B cell (primary cell): Measurements from ENCODE around the gene CHRM2. TPM values are rescaled to one million over a fixed set of nuclear protein-coding genes. Genes with fewer than 3 reads are reported as not detected.

Experiments
- ATAC-seq: fragments of 200-7000 bp; cut with Tn5 transposase; one replicate; pipeline ENCODE4 v1.10.0; 2021; ENCODE audit warnings: low read depth, mild to moderate bottlenecking, moderate number of reproducible peaks, moderate library complexity
- CTCF ChIA-PET: fragments of 350-600 bp; sonication (Branson Sonifier 250); formaldehyde crosslinking; loops from one replicate; lab custom pipeline; 2021; ENCODE audit warnings: antibody characterized with exemption, inconsistent platforms; lab: Charles Lee
- POLR2A ChIA-PET: fragments of 350-600 bp; sonication (Branson Sonifier 250); formaldehyde crosslinking; loops from one replicate; lab custom pipeline; 2021; ENCODE audit warnings: antibody characterized with exemption; lab: Charles Lee
- DNase-seq: peaks from one replicate; pipeline ENCODE4 v3.0.0; 2013
- H2AFZ ChIP-seq: 2 replicates; pipeline ENCODE4 v1.6.1; 2012; ENCODE audit warnings: mild to moderate bottlenecking, low read depth, low read length; ENCODE audit not compliant: insufficient read depth, poor library complexity, severe bottlenecking
- H3K27ac ChIP-seq, 2 donors: 1 replicate in 1 of 2; 2 replicates in 1 of 2; pipeline ENCODE4 v1.5.1; 2012 to 2013; ENCODE audit warnings: low read length in 2 of 2, mild to moderate bottlenecking in 2 of 2, moderate library complexity in 1 of 2
- H3K27me3 ChIP-seq, 4 experiments: fragments of 200-600 bp in 1 of 4; sonication (generic) in 1 of 4; replicated peaks in 1 of 4; 1 replicate in 2 of 4; 2 replicates in 2 of 4; pipeline versions ENCODE4 v1.6.1 to v1.7.0; 2013 to 2016; ENCODE audit warnings: low read length in 3 of 4, mild to moderate bottlenecking in 2 of 4, mixed read lengths in 1 of 4, moderate library complexity in 1 of 4; ENCODE audit not compliant: insufficient read depth in 4 of 4, control insufficient read depth in 3 of 4; ENCODE audit errors: control extremely low read depth in 1 of 4
- H3K36me3 ChIP-seq, 2 experiments: replicated peaks in 1 of 2; 1 replicate in 1 of 2; 2 replicates in 1 of 2; pipeline versions ENCODE4 v1.6.1 to v1.7.1; 2013; ENCODE audit warnings: low read length in 1 of 2; ENCODE audit not compliant: insufficient read depth in 2 of 2, control insufficient read depth in 1 of 2; ENCODE audit errors: control extremely low read depth in 1 of 2, extremely low read depth in 1 of 2
- H3K4me1 ChIP-seq, 2 donors: fragments of 200-600 bp in 1 of 2; sonication (generic) in 1 of 2; 1 replicate in 1 of 2; 2 replicates in 1 of 2; pipeline versions ENCODE4 v1.5.1 to v1.6.1; 2013 to 2017; ENCODE audit warnings: low read length in 2 of 2; ENCODE audit not compliant: control insufficient read depth in 2 of 2, insufficient read depth in 2 of 2
- H3K4me2 ChIP-seq: replicated peaks from 2 replicates; pipeline ENCODE3; 2012; ENCODE audit warnings: mild to moderate bottlenecking, low read depth, low read length; ENCODE audit not compliant: poor library complexity, severe bottlenecking
- H3K4me3 ChIP-seq, 5 experiments: fragments of 200-600 bp in 1 of 5; sonication (generic) in 1 of 5; 1 replicate in 3 of 5; 2 replicates in 2 of 5; pipeline versions ENCODE4 v1.5.1 to v1.7.0; 2011 to 2016; ENCODE audit warnings: low read length in 4 of 5, mild to moderate bottlenecking in 4 of 5, low read depth in 2 of 5, control low read depth in 1 of 5, moderate library complexity in 1 of 5; ENCODE audit not compliant: insufficient read depth in 1 of 5; ENCODE audit errors: control extremely low read depth in 1 of 5, extremely low read depth in 1 of 5
- H3K79me2 ChIP-seq: fragments of 200-600 bp; sonication (generic); one replicate; pipeline ENCODE4 v1.6.0; 2016; ENCODE audit warnings: low read length; ENCODE audit not compliant: control insufficient read depth, insufficient read depth
- H3K9ac ChIP-seq: fragments of 200-600 bp; sonication (generic); 2 replicates; pipeline ENCODE4 v1.6.1; 2017; ENCODE audit warnings: mild to moderate bottlenecking, low read length, moderate library complexity
- H3K9me3 ChIP-seq, 3 donors: one replicate each; pipeline versions ENCODE4 v1.6.1 to v1.7.1; 2013; ENCODE audit warnings: low read length in 2 of 3; ENCODE audit not compliant: control insufficient read depth in 2 of 3, insufficient read depth in 1 of 3; ENCODE audit errors: control extremely low read depth in 1 of 3
- H4K20me1 ChIP-seq: 2 replicates; pipeline ENCODE4 v1.6.0; 2012; ENCODE audit warnings: mild to moderate bottlenecking, low read length; ENCODE audit not compliant: insufficient read depth, control insufficient read depth, poor library complexity, severe bottlenecking
- H3K27ac Mint-ChIP-seq: one replicate; pipeline ENCODE4 v1.8.0; 2021; ENCODE audit warnings: mixed read lengths
- H3K27me3 Mint-ChIP-seq: one replicate; pipeline ENCODE4 v1.8.0; 2021; ENCODE audit warnings: mixed read lengths
- H3K4me1 Mint-ChIP-seq: one replicate; pipeline ENCODE4 v1.8.0; 2021; ENCODE audit warnings: mixed read lengths
- H3K4me3 Mint-ChIP-seq: one replicate; pipeline ENCODE4 v1.8.0; 2021; ENCODE audit warnings: mixed read lengths
- H3K9me3 Mint-ChIP-seq: one replicate; pipeline ENCODE4 v1.8.0; 2022; ENCODE audit warnings: mixed read lengths; ENCODE audit not compliant: insufficient read depth
- EZH2 ChIP-seq: IDR thresholded peaks from 2 replicates; pipeline ENCODE4 v1.6.1; 2012; ENCODE audit warnings: borderline replicate concordance, low read depth, mild to moderate bottlenecking, moderate library complexity, low read length; ENCODE audit not compliant: insufficient read depth, poor library complexity, severe bottlenecking
- WGBS: methylation state at CpG from one replicate; pipeline ENCODE4 v1.1.5; 2013; ENCODE audit warnings: missing lambda C conversion rate; ENCODE audit not compliant: insufficient coverage; 5-methylcytosine and 5-hydroxymethylcytosine counted together
- intact Hi-C: fragments of 100-400 bp; cut with micrococcal nuclease; formaldehyde crosslinking; loops from one replicate; pipeline ENCODE4 v1.10.0; 2022
- polyA plus RNA-seq: library from polyadenylated mRNA; depleted of rRNA; stranded (reverse); fragments of >200 nt; gene quantifications from 2 replicates; pipeline ENCODE4 v1.2.3, GENCODE V29; 2012
- total RNA-seq, 2 donors: library from RNA; stranded (reverse); fragments of 120-200 nt in 1 of 2; gene quantifications; 1 replicate in 1 of 2; 2 replicates in 1 of 2; pipeline versions ENCODE4 v1.2.3 to v1.2.4, GENCODE V29; 2013 to 2022
- TF ChIP-seq, protein P1 (sequence below): fragments of 200-600 bp; IDR thresholded peaks from one replicate; pipeline ENCODE4 v1.8.0; 2022; ENCODE audit warnings: antibody characterized with exemption, mild to moderate bottlenecking

Gene CHRM2
- total and polyA plus RNA-seq, 2 donors (not counting 1 experiment from before 2014, with no cell fraction given): not detected

DNA sequence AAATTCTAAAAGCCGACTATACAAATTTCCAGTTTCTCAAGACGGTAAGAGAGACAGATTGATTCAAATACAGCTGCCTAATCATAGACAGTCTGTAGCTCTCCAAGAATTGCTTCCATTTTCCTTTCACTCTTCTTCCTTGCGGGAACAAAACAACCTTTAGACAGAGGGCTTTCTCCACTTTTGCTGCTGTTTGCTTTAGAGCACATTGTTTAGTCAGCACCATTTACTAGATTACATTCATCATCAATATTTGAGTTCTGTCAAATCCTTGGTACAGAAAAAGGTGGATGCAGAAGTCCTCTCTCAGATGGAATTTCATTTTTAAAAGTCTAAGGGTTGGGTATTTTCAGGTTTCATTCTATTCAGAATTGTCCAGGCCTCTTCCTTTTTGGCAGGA is 137.4 kb downstream of the CHRM2 start:
- Histone ChIP-seq H3K4me1 (no peaks in the 10 kb centered on the region), H3K9me3 (no peaks in the 10 kb centered on the region), H3K9ac (no peak overlapping the region), H3K27ac (no peak overlapping the region), H3K36me3 (no peaks in the 10 kb centered on the region), H3K79me2 (no peaks in the 10 kb centered on the region), H4K20me1 (no peaks in the 10 kb centered on the region), H2AFZ (no peak overlapping the region), H3K4me3 (no peak overlapping the region), H3K4me2 (no peak overlapping the region), H3K27me3 (no peaks in the 10 kb centered on the region)
- no peak for DNase-seq
- no peak overlapping the region for H3K4me3 Mint-ChIP-seq
- no peak for TF ChIP-seq EZH2
- TF ChIP-seq, protein P1, sequence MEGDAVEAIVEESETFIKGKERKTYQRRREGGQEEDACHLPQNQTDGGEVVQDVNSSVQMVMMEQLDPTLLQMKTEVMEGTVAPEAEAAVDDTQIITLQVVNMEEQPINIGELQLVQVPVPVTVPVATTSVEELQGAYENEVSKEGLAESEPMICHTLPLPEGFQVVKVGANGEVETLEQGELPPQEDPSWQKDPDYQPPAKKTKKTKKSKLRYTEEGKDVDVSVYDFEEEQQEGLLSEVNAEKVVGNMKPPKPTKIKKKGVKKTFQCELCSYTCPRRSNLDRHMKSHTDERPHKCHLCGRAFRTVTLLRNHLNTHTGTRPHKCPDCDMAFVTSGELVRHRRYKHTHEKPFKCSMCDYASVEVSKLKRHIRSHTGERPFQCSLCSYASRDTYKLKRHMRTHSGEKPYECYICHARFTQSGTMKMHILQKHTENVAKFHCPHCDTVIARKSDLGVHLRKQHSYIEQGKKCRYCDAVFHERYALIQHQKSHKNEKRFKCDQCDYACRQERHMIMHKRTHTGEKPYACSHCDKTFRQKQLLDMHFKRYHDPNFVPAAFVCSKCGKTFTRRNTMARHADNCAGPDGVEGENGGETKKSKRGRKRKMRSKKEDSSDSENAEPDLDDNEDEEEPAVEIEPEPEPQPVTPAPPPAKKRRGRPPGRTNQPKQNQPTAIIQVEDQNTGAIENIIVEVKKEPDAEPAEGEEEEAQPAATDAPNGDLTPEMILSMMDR: no peak
- peaks cover 7% of the 10 kb centered on the region for H3K9me3 Mint-ChIP-seq
- intact Hi-C loops: no loop called here
- ATAC-seq: no peak
- H3K27ac Mint-ChIP-seq: no peak overlapping the region
- no peaks in the 10 kb centered on the region for H3K27me3 Mint-ChIP-seq
- CTCF ChIA-PET: no interaction called here
- no peaks in the 10 kb centered on the region for H3K4me1 Mint-ChIP-seq
- POLR2A ChIA-PET: no interaction called here
- 100% methylated on average over 2 of the region's 3 CpGs for WGBS

DNA sequence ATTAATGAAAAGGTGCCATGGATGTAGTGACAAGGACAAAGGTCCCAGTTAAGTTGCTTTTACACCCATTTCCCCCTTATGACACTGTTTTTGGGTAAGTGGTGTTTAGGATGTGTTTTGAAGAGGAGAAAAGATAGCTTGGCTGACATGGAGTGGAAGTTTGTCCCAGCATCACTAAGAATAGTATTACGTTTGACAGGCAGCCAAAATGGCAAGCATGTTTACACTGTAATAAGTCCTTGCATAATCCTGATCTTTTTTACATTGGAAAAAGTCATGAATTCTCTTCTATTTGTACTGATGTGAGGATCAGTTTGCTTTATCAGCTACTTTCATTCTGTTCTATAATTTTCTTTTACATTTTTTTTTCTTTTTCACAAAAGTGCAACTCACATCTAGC is 137.8 kb downstream of the CHRM2 start:
- H3K79me2 ChIP-seq: no peaks in the 10 kb centered on the region
- intact Hi-C loops: no loop called here
- TF ChIP-seq EZH2: no peak
- TF ChIP-seq, protein P1: no peak
- CTCF ChIA-PET: no interaction called here
- no peaks in the 10 kb centered on the region for H3K4me1 ChIP-seq
- DNase-seq (no peak), ATAC-seq (no peak)
- H3K4me3 Mint-ChIP-seq: no peak overlapping the region
- POLR2A ChIA-PET: no interaction called here
- no peak overlapping the region for H2AFZ ChIP-seq
- H3K27ac ChIP-seq: no peak overlapping the region
- no peaks in the 10 kb centered on the region for H3K36me3 ChIP-seq
- no CpG with 5 or more reads among the region's 1 CpG for WGBS
- no peaks in the 10 kb centered on the region for H3K4me1 Mint-ChIP-seq
- H3K4me2 ChIP-seq: no peak overlapping the region
- peaks cover 7% of the 10 kb centered on the region for H3K9me3 Mint-ChIP-seq
- H3K4me3 ChIP-seq: no peak overlapping the region
- no peak overlapping the region for H3K9ac ChIP-seq
- no peaks in the 10 kb centered on the region for H3K27me3 Mint-ChIP-seq
- H3K27me3 ChIP-seq: no peaks in the 10 kb centered on the region
- H3K27ac Mint-ChIP-seq: no peak overlapping the region
- no peaks in the 10 kb centered on the region for H4K20me1 ChIP-seq
- peaks cover 0 to 3% (median 0%) of the 10 kb centered on the region in 3 donors for H3K9me3 ChIP-seq
